Activated T-cell treated with anti-CD3 and anti-CD28 coated beads for 48 hours (primary cell): Measurements from ENCODE around the gene POU3F3.

Source experiments
- DNase-seq: peaks from one replicate; pipeline ENCODE4 v3.0.0-alpha.2; 2020; ENCODE audit warnings: low read depth

The POU3F3 gene

GRCh38 chr2:104853534-104854497 is at the start of gene POU3F3:
POU3F3 (plus strand) TSS chr2:104854115; CDS start chr2:104855511, 1,396 bp downstream.
- no peak for DNase-seq

- DNase-seq: no peak
Measured at GRCh38 chr2:104804148-104804890, 49.6 kb upstream of the POU3F3 start.

GRCh38 chr2:104812286-104812685 is 41.6 kb upstream of the POU3F3 start:
- DNase-seq: no peak

GRCh38 chr2:104816143-104816542 is 37.8 kb upstream of the POU3F3 start:
- DNase-seq: no peak

GRCh38 chr2:104818264-104818663 is 35.7 kb upstream of the POU3F3 start:
- no peak for DNase-seq

GRCh38 chr2:104820126-104820525 is 33.8 kb upstream of the POU3F3 start:
- no peak for DNase-seq

GRCh38 chr2:104825124-104825865 is 28.6 kb upstream of the POU3F3 start:
- DNase-seq: no peak

GRCh38 chr2:104826016-104826415 is 27.9 kb upstream of the POU3F3 start:
- no peak for DNase-seq

GRCh38 chr2:104831742-104832141 is 22.2 kb upstream of the POU3F3 start:
- DNase-seq: no peak

GRCh38 chr2:104834431-104835153 is 19.3 kb upstream of the POU3F3 start:
- no peak for DNase-seq

GRCh38 chr2:104836265-104836664 is 17.6 kb upstream of the POU3F3 start:
- DNase-seq: no peak

- no peak for DNase-seq
Measured at GRCh38 chr2:104836841-104837240, 17.1 kb upstream of the POU3F3 start.

- no peak for DNase-seq
Measured at GRCh38 chr2:104840156-104840555, 13.8 kb upstream of the POU3F3 start.

GRCh38 chr2:104840893-104841585 is 12.9 kb upstream of the POU3F3 start:
- DNase-seq: no peak

GRCh38 chr2:104841744-104842143 is 12.2 kb upstream of the POU3F3 start:
- no peak for DNase-seq

GRCh38 chr2:104844807-104845551 is 8.9 kb upstream of the POU3F3 start:
- DNase-seq: no peak

GRCh38 chr2:104845552-104845931 is 8.4 kb upstream of the POU3F3 start:
- DNase-seq: no peak

GRCh38 chr2:104845946-104846785 is 7.7 kb upstream of the POU3F3 start:
- DNase-seq: no peak
